SKM-1 (cell line): ENCODE results near the gene SMIM1.
"Not testable (repeated sequence)": the region's sequence is repeated elsewhere in the genome, so short reads cannot be mapped to it uniquely, and the experiment has no call there.

ENCODE experiments used
- DNase-seq: peaks from one replicate; lab custom pipeline; 2025; ENCODE audit not compliant: unreplicated experiment; lab: John Stamatoyannopoulos, UW

The SMIM1 gene

DNA sequence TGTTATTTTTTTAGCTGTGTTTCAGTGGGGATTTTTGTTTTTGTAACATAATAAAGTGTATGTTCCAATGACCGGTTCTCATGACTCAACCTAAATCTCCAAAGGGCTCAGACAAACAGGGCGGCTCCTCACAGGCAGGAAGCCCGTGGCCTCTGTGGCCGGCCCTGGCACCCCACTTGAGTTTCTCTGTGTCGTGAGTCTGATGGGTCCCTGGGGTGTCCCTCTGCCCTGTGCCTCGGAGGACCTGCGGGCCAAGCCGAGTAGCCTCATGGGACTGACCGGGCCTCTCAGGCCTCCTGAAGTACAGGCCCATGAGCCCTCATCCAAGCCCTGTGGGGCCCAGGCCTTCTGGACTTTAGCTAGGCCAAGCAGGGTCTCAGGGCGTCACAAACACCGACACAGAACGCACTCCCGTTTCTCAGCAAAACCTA lies 36.4 kb upstream of the SMIM1 start:
- DNase-seq, result no peak

GRCh38 chr1:3736708-3737107 lies 35.8 kb upstream of the SMIM1 start:
- DNase-seq, result no peak

GRCh38 chr1:3738943-3739342 lies 33.6 kb upstream of the SMIM1 start:
- DNase-seq, result no peak

DNA sequence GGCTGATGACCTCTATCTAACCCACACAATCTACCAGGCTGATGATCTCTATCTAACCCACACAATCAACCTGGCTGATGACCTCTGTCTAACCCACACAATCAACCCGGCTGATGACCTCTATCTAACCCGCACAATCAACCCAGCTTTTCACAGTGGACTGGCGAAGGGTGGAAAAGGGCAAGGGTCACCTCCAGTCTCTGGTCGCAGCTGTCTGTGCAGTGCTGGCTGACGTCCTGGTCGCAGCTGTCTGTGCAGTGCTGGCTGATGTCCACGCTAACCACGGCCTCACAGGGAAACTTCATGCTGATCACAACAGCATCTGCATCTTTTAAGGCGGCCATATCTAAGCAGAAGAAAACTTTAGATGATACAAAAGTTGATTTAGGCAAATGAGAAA lies 32.5 kb upstream of the SMIM1 start:
- DNase-seq, result no peak

DNA sequence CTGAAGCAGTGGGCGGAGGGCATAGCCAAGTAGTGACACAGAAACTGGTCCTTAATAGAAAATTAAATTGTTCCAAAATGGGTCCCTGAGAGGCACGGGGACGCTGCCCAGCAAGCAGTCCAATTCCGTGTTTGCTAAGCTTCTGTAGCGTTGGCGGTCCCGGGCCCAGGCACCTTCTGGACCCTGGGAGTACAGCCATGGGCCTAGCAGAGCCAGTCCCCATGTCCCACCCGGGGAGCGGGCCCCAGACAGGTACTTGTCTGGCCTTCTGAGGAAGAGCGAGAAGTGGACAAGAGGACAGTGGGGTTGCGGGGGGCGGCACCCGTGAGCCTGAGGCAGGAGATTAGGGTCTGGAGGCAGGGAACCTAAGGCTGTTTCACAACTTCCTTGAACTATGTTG lies 31.8 kb upstream of the SMIM1 start:
- no peak for DNase-seq

DNA sequence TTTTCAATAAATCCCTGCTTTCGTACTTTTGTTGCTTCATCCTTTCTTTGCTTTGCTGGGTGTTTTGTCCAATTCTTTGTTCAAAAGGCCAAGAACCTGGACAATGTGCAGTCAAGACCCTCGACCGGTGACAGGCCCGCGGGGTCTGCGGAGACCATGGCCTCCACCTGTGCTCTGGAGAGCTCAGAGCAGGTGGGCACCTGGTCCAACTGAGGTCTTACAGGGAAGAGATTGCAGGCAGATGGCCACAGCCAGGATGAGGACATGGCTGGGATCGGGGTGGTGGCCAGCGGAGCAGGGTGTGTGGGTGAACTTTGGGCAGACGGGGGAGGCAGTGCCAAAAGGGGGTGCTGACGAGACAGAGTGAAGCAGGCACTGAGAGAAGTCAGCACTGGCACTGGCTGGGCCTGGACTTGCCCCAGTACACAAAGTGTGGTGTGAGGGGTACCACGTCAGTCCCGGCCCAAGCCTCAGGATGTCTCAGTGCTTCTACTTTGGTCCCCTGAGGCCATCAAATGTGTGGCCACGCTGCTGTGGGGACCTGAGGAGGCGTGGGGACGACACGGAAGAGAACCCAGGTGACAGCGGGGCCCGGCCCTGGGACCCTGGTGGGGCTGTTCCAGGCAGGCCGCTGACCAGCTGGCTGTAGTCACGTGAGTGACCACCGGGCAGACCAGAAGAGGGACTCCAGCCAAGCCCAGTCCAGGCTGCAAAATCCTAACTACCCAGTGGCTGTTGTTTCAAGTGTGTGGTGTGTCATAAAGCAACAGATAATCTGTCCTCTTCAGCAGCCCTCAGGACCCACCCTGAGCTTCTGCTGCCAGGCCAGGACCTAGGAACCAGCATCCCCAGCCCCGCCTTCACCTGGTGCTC lies 30.7 kb upstream of the SMIM1 start:
- DNase-seq, result no peak

GRCh38 chr1:3742439-3743298 lies 29.9 kb upstream of the SMIM1 start:
- DNase-seq, result no peak

DNA sequence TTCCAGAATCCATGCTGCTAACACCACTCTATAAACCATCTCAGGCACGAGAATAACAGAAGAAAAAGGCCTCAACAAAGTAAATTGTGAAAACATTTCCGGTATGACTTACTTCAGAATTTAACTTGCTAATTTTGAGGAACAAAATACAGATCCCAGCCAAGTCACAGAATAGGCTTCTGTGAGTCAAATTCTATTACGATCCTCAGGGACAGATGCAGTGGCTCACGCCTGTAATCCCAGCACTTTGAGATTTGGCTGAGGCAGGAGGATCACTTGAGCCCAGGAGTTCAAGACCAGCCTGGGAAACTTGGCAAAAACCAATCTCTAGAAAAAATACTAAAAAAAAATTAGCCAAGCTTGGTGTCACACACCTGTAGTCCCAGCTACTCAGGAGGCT lies 29.1 kb upstream of the SMIM1 start:
- DNase-seq, result no peak

GRCh38 chr1:3743826-3744225 lies 28.7 kb upstream of the SMIM1 start:
- DNase-seq, result no peak

- no peak for DNase-seq
Measured at GRCh38 chr1:3744646-3745045, 27.9 kb upstream of the SMIM1 start.

- no peak for DNase-seq
Measured at GRCh38 chr1:3745071-3745470, 27.5 kb upstream of the SMIM1 start.

- DNase-seq, result no peak
Measured at GRCh38 chr1:3745590-3746381, 26.8 kb upstream of the SMIM1 start.

GRCh38 chr1:3746389-3746829 lies 26.1 kb upstream of the SMIM1 start:
- no peak for DNase-seq

- DNase-seq, result no peak
Measured at GRCh38 chr1:3746830-3747521, 25.6 kb upstream of the SMIM1 start.

DNA sequence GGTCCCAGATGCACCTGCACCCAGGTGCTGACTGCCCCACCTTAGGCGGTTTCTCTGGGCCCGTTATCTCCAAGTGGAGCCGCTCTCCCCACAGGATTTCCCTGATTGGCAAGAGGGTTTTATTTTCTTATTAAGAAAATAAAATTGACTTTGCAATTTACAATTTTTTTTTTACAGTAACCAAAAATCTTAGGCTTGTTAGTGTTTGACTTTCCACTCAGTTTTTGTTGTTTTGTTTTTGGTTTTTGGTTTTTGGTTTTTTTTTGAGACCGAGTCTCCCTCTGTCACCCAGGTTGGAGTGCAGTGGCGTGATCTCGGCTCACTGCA lies 25.1 kb upstream of the SMIM1 start:
- DNase-seq, result no peak

- no peak for DNase-seq
Measured at GRCh38 chr1:3747903-3748302, 24.6 kb upstream of the SMIM1 start.

GRCh38 chr1:3748316-3748900 lies 24.1 kb upstream of the SMIM1 start:
- DNase-seq, result not testable (repeated sequence)

GRCh38 chr1:3749512-3749911 lies 23.0 kb upstream of the SMIM1 start:
- no peak for DNase-seq

DNA sequence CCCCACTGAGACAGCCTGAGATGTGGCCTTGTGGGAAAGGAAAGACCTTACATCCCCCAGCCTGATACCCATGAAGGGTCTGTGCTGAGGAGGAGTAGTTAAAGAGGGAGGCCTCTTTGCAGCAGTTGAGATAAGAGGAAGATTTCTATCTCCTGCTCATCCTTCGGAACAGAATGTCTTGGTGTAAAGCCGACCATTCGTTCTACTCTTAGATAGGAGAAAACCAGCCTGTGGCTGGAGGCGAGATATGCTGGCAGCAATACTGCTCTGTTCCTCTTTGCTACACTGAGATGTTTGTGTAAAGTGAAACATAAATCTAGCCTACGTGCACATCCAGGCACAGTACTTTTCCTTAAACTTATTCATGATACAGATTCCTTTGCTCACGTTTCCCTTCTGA lies 21.8 kb upstream of the SMIM1 start:
- DNase-seq, result no peak

- no peak for DNase-seq
Measured at GRCh38 chr1:3752400-3752945, 20.1 kb upstream of the SMIM1 start, which contains the start of gene CCDC27. TSS of gene CCDC27 (plus strand) at chr1:3752450. CDS start at chr1:3752482, 32 bp downstream.
